ENCODE data around the gene LRRC27. TPM values are rescaled to one million over a fixed set of nuclear protein-coding genes. Genes with fewer than 3 reads are reported as not detected.

Gene LRRC27
- total RNA-seq, 2 donors from 2014 or later, result 11.4 to 22.9 TPM

DNA sequence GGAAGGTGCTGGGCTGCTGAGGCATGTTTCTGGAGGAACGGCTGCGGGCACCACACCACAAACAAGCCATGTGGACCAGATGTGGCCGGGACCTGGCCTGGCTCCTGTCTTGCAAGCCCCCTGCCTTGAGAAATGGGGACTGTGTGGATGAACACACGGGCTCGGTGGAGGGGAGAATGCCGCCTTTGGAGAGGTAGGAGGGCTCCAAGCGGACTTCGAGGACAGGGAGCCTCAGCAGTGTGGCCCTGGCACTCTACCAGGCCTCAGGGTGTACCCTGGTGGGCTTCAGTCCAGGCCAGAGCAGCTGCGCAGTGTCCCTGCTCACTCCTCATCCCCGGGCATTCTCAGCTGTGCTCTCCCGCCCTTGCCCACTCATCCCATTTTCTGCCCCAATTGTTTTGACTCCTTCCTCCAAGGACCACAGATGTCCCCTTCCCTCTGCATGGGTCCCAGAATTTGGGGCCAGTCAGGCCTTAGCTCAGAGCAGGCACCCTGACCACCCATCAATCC lies 96.5 kb downstream of the LRRC27 start:
- intact Hi-C loops (cut with DNase I), result no loop called here
- WGBS, result 94% methylated on average over 11 of the region's 11 CpGs

More for the DNA sequence above, 96.5 kb downstream of the LRRC27 start:
- H3K36me3 ChIP-seq, result no peaks in the 10 kb centered on the region
- no peaks in the 10 kb centered on the region for H3K4me1 ChIP-seq (replicated peaks)
- H3K9me3 ChIP-seq, result no peaks in the 10 kb centered on the region
- H3K4me3 ChIP-seq, result no peak overlapping the region
- TF ChIP-seq, protein P1, sequence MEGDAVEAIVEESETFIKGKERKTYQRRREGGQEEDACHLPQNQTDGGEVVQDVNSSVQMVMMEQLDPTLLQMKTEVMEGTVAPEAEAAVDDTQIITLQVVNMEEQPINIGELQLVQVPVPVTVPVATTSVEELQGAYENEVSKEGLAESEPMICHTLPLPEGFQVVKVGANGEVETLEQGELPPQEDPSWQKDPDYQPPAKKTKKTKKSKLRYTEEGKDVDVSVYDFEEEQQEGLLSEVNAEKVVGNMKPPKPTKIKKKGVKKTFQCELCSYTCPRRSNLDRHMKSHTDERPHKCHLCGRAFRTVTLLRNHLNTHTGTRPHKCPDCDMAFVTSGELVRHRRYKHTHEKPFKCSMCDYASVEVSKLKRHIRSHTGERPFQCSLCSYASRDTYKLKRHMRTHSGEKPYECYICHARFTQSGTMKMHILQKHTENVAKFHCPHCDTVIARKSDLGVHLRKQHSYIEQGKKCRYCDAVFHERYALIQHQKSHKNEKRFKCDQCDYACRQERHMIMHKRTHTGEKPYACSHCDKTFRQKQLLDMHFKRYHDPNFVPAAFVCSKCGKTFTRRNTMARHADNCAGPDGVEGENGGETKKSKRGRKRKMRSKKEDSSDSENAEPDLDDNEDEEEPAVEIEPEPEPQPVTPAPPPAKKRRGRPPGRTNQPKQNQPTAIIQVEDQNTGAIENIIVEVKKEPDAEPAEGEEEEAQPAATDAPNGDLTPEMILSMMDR (IDR thresholded peaks at IDR 0.05), result no peak
- TF ChIP-seq POLR2A (IDR thresholded peaks at IDR 0.05) (no peak), POLR2AphosphoS5 (IDR thresholded peaks at IDR 0.05) (no peak)
- DNase-seq (ENCODE audit: low spot score), result no peak
- no peak overlapping the region for H3K27ac ChIP-seq
- H3K27me3 ChIP-seq (replicated peaks; ENCODE audit: insufficient read depth), result no peaks in the 10 kb centered on the region

Other genes starting within 250 kb of the LRRC27 start
- gene DPYSL4, start 145.2 kb upstream of the LRRC27 start, total RNA-seq, result 10 to 100 TPM in 1 of 2 donors, 1 to 10 TPM in 1; 4.1 to 22.6 TPM
- gene STK32C, start 24.2 kb upstream of the LRRC27 start, total RNA-seq, result 10 to 100 TPM in 1 of 2 donors, 1 to 10 TPM in 1; 7.2 to 21.5 TPM
- gene PWWP2B, start 65.0 kb downstream of the LRRC27 start, total RNA-seq, result 10 to 100 TPM; 27.5 to 36.6 TPM
- 10 to 100 TPM; 49.5 to 83.3 TPM for gene INPP5A, start 205.6 kb downstream of the LRRC27 start, total RNA-seq

Measured in prostate gland (tissue), 2 donors.